ENCODE results near the gene IFT20.

IFT20 gene

DNA sequence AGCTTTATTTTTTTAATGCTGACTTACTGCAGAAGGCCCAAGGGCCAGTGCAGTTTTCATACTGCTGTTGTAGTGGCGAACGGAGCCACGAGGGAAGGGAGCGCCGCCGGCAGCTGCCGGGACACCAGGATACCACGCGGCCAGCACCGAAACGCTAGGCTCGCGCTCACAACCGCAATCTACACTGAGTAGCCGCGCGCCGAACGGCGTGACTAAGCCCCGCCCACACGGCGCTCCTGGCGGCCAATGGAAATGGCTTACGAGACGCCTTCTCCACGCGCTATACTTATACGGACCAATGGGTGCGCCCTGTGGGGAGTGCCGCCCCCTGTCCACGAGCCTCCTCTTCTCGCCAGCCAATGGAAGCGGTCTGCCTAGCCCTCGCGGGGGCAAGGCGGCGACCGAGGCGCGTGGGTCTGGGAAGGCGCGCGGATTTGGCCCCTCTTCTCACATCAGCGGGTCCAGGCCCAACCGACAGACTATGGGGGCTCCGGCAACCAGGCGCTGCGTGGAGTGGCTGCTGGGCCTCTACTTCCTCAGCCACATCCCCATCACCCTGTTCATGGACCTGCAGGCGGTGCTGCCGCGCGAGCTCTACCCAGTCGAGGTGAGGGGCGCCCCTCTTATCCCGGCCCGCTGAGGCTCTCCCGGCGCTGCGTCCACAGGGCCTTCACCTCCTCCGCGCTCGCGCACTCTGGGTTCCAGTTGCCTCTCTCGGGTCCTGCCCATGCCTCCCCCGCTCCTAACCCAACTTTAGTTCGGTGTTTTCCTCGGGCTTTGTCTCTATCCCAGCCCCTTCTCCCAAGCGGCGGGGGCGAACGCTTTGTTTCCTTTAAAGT is 16.3 kb downstream of the IFT20 start, which contains the start of gene TMEM97:
Gene TMEM97, plus strand, starts transcription at position 442 of the 839 bp plus-strand sequence. Its CDS starts 40 bp downstream, at position 482.
- peak; percentile 98 for DNase-seq (ENCODE audit: extremely low spot score)
- POLR2A ChIA-PET, result interaction anchor here (1.5 kb wide), 1 partner anchor 16 kb away, joined by 4 read pairs; the partner anchor contains the start of genes IFT20 and TNFAIP1
- CTCF ChIA-PET, result interaction anchor here (0.7 to 3.5 kb wide), 7 partner anchors 9 to 426 kb away, joined by 3 to 16 read pairs (median 5); partner anchors contain the start of genes IFT20, LYRM9 and TNFAIP1
- TF ChIP-seq, protein P1, sequence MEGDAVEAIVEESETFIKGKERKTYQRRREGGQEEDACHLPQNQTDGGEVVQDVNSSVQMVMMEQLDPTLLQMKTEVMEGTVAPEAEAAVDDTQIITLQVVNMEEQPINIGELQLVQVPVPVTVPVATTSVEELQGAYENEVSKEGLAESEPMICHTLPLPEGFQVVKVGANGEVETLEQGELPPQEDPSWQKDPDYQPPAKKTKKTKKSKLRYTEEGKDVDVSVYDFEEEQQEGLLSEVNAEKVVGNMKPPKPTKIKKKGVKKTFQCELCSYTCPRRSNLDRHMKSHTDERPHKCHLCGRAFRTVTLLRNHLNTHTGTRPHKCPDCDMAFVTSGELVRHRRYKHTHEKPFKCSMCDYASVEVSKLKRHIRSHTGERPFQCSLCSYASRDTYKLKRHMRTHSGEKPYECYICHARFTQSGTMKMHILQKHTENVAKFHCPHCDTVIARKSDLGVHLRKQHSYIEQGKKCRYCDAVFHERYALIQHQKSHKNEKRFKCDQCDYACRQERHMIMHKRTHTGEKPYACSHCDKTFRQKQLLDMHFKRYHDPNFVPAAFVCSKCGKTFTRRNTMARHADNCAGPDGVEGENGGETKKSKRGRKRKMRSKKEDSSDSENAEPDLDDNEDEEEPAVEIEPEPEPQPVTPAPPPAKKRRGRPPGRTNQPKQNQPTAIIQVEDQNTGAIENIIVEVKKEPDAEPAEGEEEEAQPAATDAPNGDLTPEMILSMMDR (IDR thresholded peaks at IDR 0.05; ENCODE audit: control extremely low read depth, extremely low read depth, low read depth, missing control alignments), result no peak

DNA sequence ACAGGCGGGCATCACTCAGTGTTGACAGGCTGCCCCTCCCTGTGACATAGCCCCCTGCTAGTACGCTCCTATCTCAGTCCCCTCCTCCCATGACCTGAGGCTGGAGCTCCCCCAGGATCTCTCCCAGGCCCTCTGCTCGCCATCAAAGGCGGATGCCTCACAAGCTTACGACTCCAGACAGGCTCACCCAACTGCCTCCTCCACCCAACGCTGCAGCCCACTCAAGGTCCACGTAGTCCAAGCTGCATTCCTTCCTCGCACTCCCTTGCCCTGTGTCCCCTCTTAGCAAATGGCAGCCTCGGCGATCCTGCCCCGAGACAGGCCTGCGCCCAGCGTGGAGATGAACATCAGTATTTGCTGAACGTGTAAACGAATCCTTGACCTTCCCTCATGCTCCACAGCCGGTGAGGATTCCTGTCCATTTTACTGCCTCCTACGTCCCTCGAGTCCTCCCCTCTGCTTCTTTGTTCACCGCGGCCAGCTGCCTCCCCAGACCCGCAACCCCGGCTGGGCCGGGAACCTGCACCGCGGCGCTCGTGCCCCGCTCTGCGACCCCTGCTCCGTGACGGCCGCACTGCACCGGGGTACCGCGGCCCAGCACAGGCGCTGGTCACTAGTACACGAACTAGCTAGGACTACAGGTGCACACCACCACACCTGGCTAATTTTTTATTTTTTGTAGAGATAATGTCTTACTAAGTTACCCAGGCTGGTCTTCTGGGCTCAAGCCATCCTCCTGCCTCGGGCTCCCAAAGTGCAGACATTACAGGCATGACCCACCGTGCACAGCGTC is 17.1 kb downstream of the IFT20 start:
- TF ChIP-seq, protein P1 (IDR thresholded peaks at IDR 0.05; ENCODE audit: control extremely low read depth, extremely low read depth, low read depth, missing control alignments), result no peak
- ChIA-PET POLR2A (interaction anchor here (0.6 to 1.5 kb wide), 3 partner anchors 13 to 41 kb away, joined by 3 to 4 read pairs (median 4); partner anchors contain the start of genes IFT20 and TNFAIP1), CTCF (interaction anchor here (0.7 to 3.5 kb wide), 7 partner anchors 9 to 66 kb away, joined by 3 to 16 read pairs (median 5); partner anchors contain the start of genes IFT20 and TNFAIP1)
- DNase-seq (ENCODE audit: extremely low spot score), result no peak

DNA sequence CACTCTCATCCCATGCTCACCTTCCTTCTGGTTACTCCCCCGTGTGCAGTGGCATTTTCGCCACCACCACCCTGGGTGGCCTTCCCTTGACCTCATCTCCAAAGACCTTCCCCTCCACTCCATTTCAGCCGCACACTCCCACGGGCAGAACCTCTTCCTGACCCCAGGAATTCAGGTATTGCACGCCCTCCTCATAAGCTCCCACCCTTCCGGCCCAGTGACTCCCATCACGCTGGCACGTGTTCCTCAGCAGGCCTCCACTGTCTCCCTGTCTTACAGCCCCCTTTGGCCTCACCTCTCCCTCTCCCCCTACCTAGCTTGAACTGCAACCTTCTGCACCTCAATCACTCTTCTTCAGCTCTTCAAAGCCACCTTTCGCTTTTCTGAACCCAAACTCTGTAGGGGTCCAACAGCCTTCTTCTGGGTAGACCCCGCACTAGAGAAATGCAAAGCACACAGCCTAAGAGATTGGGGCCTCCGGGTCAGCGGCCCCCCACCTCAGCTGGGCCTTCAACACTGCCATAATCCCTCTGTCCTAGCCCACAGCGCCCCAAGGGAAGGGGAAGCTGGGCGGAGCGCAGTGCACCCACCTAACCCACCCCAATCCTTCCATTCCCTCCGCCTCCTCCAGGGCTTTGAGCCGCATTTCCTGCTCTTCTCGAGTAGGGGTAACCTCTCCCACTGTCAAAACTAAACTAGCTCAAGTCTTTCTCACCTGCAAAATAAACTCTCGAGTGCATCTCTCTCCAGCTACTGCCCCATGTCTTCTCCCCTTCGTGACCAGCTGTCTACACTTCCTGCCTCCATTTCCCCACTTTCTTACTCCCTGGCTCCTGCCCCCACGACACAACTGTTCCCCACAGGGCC is 17.9 kb downstream of the IFT20 start:
- no peak for DNase-seq (ENCODE audit: extremely low spot score)
- CTCF ChIA-PET, result interaction anchor here (0.7 to 3.5 kb wide), 7 partner anchors 8 to 65 kb away, joined by 3 to 16 read pairs (median 5); partner anchors contain the start of genes IFT20 and TNFAIP1
- POLR2A ChIA-PET, result interaction anchor here (0.8 to 1.5 kb wide), 2 partner anchors 14 to 18 kb away, joined by 3 to 4 read pairs; partner anchors contain the start of genes IFT20 and TNFAIP1
- TF ChIP-seq, protein P1 (IDR thresholded peaks at IDR 0.05; ENCODE audit: control extremely low read depth, extremely low read depth, low read depth, missing control alignments), result no peak

DNA sequence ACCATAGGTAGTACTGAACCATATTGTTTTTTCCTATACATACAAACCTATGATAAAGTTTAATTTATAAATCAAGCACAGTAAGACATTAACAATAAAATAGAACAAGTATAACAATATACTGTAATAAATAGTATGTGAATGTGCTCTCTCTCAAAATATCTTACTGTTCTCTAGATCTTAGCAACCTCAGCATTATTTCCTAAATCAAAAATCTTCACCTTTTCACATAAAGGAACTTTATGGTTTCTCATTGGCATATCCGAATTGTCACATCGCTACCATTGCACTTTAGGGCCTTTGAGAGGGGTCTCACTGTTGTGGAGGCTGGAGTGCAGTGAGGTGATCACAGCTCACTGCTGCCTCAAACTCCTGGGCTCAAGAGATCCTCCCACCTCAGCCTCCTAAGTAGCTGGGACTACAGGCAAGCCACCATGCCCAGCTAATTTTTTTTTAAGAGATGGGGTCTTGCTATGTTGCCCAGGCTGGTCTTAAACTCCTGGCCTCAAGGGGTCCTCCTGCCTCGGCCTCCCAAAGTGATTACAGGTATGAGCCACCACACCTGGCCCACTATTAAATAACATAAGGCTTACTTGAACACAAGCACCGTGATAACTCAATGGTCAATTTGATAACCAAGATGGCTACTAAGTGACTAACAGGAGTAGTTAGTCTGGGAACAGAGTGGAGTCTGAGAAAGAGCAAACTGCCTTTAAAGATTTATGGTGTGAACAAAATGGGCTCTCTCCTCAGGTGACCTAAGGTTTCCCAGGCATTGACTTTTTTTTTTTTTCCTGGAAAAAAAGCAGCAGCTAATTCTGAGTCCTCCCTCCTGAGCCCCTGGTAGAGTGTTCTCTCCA is 19.2 kb downstream of the IFT20 start:
- CTCF ChIA-PET, result no interaction called here
- no peak for DNase-seq (ENCODE audit: extremely low spot score)
- TF ChIP-seq, protein P1 (IDR thresholded peaks at IDR 0.05; ENCODE audit: control extremely low read depth, extremely low read depth, low read depth, missing control alignments), result no peak
- POLR2A ChIA-PET, result no interaction called here

DNA sequence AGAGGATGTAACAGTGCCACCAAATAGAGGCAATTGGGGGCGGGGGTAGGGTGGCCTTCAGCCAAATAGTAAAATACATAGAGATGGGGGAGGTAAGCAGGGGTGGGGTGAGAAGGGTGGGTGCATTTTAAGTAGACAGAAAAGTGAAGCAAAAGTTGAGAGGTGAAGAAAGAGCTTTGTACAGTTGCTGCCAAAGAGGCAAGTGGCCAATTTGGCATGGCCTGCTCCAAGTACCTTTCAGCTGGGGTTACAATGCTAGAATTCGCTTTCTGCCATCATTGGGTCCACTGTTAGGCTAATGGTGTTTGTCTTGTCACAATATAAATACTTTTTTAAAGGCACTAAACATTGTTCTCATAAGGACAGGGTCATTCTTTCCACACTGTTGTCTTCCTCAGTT is 21.4 kb downstream of the IFT20 start:
- CTCF ChIA-PET, result interaction anchor here (1.5 kb wide), 1 partner anchor 12 kb away, joined by 4 read pairs; no protein-coding TSS in a partner anchor
- POLR2A ChIA-PET, result no interaction called here
- no peak for DNase-seq (ENCODE audit: extremely low spot score)
- TF ChIP-seq, protein P1 (IDR thresholded peaks at IDR 0.05; ENCODE audit: control extremely low read depth, extremely low read depth, low read depth, missing control alignments), result no peak
